ENCODE measurements around the gene SYT11. TPM values are rescaled to one million over a fixed set of nuclear protein-coding genes. Genes with fewer than 3 reads are reported as not detected.

The SYT11 gene
- total and polyA plus RNA-seq, 10 of the 15 experiments (the other 5 are each of a cell fraction or from before 2014, with no cell fraction given) = 7.7 to 21.2 (median 13.5) TPM

GRCh38 chr1:155860970-155861510 is 1.7 kb downstream of the SYT11 start (continued):
- no peak for TF ChIP-seq NFYA (IDR thresholded peaks at IDR 0.05; ENCODE audit: borderline replicate concordance, low read depth, low read length)

DNA sequence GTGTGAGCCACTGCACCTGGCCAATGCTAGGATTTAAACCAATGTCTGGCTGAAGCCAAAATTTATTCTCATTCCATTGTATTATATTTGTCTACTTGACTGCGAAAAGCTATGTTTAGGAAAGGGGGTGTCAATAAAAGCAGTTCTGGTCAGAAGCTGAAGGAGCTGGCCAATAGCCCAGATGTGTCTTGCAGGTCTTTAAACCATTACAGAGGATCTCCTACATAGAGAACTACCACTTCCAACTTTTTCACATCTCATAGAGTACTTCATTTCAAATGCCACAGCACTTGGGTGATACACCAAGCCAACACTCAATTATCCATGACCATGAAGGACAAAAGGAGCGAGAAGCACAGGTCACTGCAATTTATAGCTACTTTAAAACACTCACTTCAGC is 2.5 kb downstream of the SYT11 start:
- Histone ChIP-seq H3K36me3 (ENCODE audit: control insufficient read depth in 2 of 2, insufficient read depth in 2 of 2, low read length in 1 of 2) (no peaks in the 10 kb centered on the region), H3K27ac (ENCODE audit: control insufficient read depth, insufficient read depth) (no peak overlapping the region), H4K20me1 (ENCODE audit: control insufficient read depth, insufficient read depth) (no peaks in the 10 kb centered on the region), H3K4me3 (no peak overlapping the region), H3K9ac (ENCODE audit: control insufficient read depth, insufficient read depth, low read length) (no peak overlapping the region), H2AFZ (ENCODE audit: control insufficient read depth, low read depth, low read length) (no peak overlapping the region), H3K27me3 (replicated peaks in 1 of 2; ENCODE audit: control insufficient read depth in 2 of 2, insufficient read depth in 2 of 2, low read length in 1 of 2) (no peaks in the 10 kb centered on the region), H3K4me2 (ENCODE audit: control insufficient read depth, insufficient read depth) (no peak overlapping the region), H3K4me1 (ENCODE audit: control insufficient read depth, insufficient read depth, low read length) (peaks cover 15% of the 10 kb centered on the region), H3K9me3 (replicated peaks; ENCODE audit: control insufficient read depth, insufficient read depth, low read length) (no peaks in the 10 kb centered on the region), H3K79me2 (ENCODE audit: control insufficient read depth, insufficient read depth, low read length) (peaks cover 5% of the 10 kb centered on the region)
- ChIA-PET POLR2A (interaction anchor here (0.5 to 4.3 kb wide), 8 partner anchors 8 to 119 kb away, joined by 3 to 22 read pairs (median 5); no protein-coding TSS in a partner anchor), RAD21 (ENCODE audit: unreplicated experiment) (interaction anchor here (1.0 to 2.3 kb wide), 2 partner anchors 20 to 152 kb away, joined by 3 to 11 read pairs; no protein-coding TSS in a partner anchor), SMC1A (ENCODE audit: uncharacterized antibody, unreplicated experiment) (interaction anchor here (0.9 to 6.6 kb wide), 11 partner anchors 9 to 202 kb away, joined by 3 to 29 read pairs (median 4); no protein-coding TSS in a partner anchor), CTCF (interaction anchor here (0.9 to 1.6 kb wide), 6 partner anchors 11 to 128 kb away, joined by 3 to 5 read pairs (median 3); no protein-coding TSS in a partner anchor)
- ATAC-seq = no peak
- no peak for DNase-seq (ENCODE audit: low read depth, low spot score)
- in situ Hi-C loops (cut with MboI) (no loop called here), intact Hi-C loops (cut with micrococcal nuclease; ENCODE audit: unreplicated experiment) (no loop called here)
- BruUV-seq (replicated peaks) = no TSS peak
- 100% methylated on average over 2 of the region's 2 CpGs for WGBS (ENCODE audit: insufficient coverage, insufficient replicate concordance, low lambda C conversion rate, missing lambda C conversion rate)
- FAIRE-seq = no peak
- TF ChIP-seq CHD2 (IDR thresholded peaks at IDR 0.05; ENCODE audit: borderline replicate concordance, low read depth, low read length) (no peak), LARP7 (IDR thresholded peaks at IDR 0.05) (no peak), BMI1 (IDR thresholded peaks at IDR 0.05; ENCODE audit: borderline replicate concordance) (no peak), SUZ12 (IDR thresholded peaks at IDR 0.05; ENCODE audit: unreplicated experiment) (no peak), TAF1 (IDR thresholded peaks at IDR 0.05; ENCODE audit: borderline replicate concordance, low read depth, low read length) (no peak), BACH1 (IDR thresholded peaks at IDR 0.05; ENCODE audit: borderline replicate concordance) (no peak), SMAD5 (IDR thresholded peaks at IDR 0.05; ENCODE audit: low read depth) (no peak), CHD4 (IDR thresholded peaks at IDR 0.05) (no peak), GATAD2B (conservative IDR thresholded peaks at IDR 0.05; ENCODE audit: low read depth) (no peak), BCLAF1 (IDR thresholded peaks at IDR 0.05) (no peak), ZNF592 (IDR thresholded peaks at IDR 0.05) (no peak)
- TF ChIP-seq, protein P1, sequence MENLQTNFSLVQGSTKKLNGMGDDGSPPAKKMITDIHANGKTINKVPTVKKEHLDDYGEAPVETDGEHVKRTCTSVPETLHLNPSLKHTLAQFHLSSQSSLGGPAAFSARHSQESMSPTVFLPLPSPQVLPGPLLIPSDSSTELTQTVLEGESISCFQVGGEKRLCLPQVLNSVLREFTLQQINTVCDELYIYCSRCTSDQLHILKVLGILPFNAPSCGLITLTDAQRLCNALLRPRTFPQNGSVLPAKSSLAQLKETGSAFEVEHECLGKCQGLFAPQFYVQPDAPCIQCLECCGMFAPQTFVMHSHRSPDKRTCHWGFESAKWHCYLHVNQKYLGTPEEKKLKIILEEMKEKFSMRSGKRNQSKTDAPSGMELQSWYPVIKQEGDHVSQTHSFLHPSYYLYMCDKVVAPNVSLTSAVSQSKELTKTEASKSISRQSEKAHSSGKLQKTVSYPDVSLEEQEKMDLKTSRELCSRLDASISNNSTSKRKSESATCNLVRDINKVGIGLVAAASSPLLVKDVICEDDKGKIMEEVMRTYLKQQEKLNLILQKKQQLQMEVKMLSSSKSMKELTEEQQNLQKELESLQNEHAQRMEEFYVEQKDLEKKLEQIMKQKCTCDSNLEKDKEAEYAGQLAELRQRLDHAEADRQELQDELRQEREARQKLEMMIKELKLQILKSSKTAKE (IDR thresholded peaks at IDR 0.05; ENCODE audit: low read depth, poor library complexity, severe bottlenecking) = no peak

Data from GM12878 (cell line).